ENCODE data around the gene CUBN.

GRCh38 chr10:16910793-16911164, 218.8 kb downstream of the CUBN start:
- TF ChIP-seq EP300 (IDR thresholded peaks at IDR 0.05) (no peak), CTCF (IDR thresholded peaks at IDR 0.05) (no peak)
